GM18520 (cell line): Measurements from ENCODE around the gene KRT9.
"Not testable (repeated sequence)": the region's sequence is repeated elsewhere in the genome, so short reads cannot be mapped to it uniquely, and the experiment has no call there.

ENCODE experiments used
- ATAC-seq: cut with Tn5 transposase; IDR thresholded peaks from one replicate; pipeline ENCODE4 v1.9.1; 2021; ENCODE audit not compliant: unreplicated experiment

Gene KRT9

DNA sequence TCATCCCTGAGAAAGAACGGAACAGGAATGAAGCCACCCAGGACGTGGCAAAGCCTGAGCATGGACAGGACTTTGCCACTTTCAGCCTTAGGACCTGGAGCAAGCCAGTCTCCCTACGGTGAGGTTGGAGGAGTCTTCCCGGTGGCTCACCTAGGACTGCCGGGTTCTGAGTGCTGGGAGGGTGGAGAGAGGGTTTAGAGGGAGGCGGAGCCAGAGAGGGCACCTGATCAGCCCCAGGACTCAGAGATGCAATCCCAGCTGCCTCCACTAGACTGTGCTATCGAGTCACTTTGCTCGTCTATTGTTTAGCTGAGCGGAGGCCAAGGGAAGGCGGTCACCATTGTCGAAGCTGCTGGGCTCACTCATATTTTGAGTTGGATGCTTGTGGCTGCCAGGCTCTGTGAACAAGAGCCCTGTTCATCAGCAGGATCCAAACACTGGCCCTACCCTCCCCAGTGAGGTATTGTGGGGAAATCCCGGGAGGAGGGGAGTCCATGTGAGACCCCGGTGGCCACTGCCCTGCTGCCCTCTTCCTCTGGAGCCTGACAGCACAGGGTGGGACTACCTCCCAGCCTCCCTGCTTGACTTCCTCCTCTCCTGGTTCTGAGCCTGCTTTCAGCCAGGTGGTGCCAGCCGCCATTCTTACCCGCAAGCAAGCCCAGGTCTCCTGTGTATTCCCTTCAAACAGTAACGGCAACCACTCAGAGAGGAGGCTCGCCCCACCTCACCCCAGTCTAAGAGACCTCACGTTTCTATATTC lies 7.8 kb upstream of the KRT9 start:
- ATAC-seq, result no peak

GRCh38 chr17:41578971-41579370 lies 7.1 kb upstream of the KRT9 start:
- no peak for ATAC-seq

GRCh38 chr17:41578538-41578937 lies 6.7 kb upstream of the KRT9 start:
- no peak for ATAC-seq

- not testable (repeated sequence) for ATAC-seq
Observed at GRCh38 chr17:41576740-41577139, 4.9 kb upstream of the KRT9 start.

GRCh38 chr17:41575336-41575735 lies 3.5 kb upstream of the KRT9 start:
- ATAC-seq, result no peak

- no peak for ATAC-seq
Observed at GRCh38 chr17:41567317-41567716, 4.5 kb downstream of the KRT9 start.

DNA sequence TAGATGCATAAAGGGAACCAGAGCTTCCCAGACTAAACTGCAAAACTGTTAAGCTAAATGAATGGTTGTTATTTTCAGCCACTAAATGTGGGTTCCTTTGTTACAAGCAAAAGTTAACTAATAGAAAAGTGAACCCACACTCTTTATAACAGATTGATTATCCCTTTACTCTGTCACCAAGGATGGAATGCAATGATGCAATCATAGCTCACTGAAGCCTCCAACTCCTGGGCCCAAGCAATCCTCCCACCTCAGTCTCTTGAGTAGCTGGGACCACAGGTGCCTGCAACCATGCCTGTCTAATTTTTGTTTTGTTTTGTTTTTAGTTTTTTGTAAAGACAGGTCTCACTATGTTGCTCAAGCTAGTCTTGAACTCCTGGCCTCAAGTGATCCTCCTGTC lies 6.5 kb downstream of the KRT9 start:
- no peak for ATAC-seq

- ATAC-seq, result no peak
Observed at GRCh38 chr17:41563607-41564170, 8.2 kb downstream of the KRT9 start.

DNA sequence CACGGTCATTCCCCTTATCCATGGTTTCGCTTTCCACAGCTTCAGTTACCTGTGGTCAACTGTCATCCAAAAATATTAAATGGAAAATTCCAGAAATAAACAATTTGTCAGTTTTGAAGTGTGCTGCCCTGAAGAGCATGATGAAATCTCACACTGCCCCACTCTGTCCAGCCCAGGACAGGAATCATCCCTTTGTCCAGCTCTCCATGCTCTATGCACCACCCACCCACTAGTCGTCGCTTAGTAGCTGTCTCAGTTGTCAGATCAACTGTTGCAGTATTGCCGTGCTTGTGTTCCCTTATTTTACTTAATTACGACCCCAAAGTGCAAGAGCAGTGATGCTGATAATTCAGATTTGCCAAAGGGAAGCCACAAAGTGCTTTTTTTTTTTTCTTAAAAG lies 10.3 kb downstream of the KRT9 start:
- ATAC-seq, result no peak

DNA sequence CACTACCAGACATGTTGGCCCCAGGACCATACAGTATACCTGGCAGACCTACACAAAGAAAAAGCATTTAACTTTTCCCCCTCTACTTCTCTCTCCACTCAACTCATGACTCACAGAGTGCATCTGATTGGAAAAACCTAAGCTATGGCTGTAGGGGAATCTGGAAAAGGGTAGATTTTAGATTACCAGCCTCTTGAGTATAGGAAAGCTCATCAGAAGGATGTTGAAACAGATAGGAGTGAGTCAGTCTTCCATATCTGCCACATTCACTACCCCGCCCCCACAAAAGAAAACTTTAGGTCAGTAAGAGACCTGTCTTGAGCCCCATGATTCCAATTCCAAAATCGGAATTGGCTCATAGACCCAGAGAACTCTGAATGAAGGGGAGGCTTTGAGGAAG lies 12.3 kb downstream of the KRT9 start:
- no peak for ATAC-seq

DNA sequence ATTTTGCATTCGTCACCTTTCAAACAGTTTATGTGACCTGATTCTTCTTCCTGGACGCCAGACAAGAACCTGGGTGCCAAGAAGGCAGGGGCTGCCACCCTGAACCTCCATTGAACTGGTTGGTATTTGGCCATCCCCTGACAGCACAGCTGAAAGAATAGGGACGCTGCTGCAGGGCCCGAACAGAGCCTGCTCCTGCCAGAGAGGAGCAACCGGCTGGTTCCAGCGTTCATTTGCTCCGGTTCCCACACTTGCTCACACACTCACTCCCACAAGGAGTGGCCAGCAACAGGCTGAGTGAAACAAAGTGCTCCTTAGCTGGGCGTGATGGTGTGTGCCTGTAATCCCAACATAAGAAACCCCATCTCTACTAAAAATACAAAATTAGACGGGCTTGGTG lies 14.9 kb downstream of the KRT9 start:
- no peak for ATAC-seq

DNA sequence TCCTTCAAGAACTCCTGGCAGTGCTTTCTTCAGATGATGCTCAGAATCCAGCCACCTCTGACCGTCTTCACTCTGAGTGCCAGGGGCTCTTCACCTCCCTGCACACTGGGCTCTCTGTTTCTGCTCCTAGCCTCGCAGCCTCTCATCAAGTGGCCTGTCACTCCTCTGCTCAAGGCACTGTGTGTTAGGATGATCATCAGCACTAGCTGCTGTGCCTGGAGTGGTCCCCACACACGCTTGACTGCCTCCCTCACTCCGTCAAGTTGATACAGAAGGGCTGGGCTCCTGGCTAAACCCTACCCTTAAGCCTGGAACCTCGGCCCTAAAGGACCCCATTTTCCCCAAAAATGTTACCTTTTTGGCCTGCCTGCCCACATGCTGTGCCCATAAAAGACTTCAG lies 15.6 kb downstream of the KRT9 start:
- ATAC-seq, result no peak

DNA sequence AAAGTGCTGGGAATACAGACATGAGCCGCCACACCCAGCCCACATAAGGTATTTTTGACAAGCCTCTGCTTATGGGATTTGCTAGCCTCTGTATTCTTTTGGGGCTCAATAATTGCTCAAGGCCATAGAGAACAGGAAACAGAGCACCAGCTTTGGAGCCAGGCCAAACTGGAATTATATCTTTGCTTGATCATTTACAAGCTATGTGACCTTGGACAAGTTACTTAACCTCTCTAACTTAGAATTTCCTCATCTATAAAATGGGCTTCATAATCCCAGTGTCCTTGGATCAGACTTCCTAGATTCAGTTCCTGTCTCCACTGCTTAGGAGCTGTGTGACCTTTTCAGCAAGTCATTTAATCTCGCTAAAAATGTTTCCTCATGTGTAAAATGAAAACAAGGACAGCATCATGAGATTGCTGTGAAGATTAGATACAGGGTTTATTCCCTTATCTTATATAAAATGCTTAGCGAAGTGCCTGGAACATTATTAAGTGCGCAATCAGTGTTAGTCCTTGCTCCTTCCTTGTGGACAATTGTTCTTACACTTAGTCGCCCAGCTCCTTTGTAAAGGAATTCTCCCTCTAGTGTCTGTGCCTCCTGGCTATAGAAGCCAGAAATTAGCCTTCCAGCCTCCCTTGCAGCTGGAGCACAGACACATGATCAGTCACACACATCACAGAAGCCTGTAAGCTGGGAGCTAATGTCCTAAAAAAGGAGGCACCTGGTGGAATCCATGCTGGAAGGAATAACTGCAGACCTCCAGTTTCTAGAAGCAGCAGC lies 16.6 kb downstream of the KRT9 start:
- no peak for ATAC-seq

DNA sequence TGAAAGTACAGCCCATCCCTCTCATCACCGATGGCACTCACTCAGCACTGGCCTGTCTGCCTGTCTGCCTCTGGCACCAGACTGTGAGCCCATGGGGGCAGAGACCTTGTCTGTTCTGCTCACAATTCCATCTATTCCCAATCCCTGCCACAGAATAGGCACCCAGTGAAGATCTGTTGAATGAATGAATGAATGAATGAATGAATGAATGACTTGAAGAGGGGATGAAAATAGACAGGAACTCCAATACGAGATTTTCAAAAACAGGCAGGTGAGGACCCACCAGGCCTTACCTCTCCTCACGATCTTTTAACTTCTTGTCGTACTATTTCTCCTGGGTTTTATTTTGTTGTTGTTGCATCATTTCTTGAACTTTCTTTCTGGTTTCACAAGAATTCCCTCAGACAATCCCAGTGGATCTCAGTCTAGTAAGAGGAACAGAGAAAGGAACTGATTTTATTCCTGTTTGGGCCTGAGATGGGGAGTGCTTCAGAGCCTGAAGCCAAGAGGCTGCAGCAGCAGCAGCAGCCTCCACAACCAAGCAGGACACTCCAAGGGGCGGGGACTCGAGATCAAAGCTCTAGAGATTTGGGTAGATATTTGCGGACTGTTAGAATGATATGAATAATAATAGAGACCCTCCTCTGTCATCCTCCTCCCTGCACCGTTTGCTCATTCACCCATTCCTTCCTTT lies 17.7 kb downstream of the KRT9 start:
- ATAC-seq, result no peak

- ATAC-seq, result no peak
Observed at GRCh38 chr17:41553176-41553575, 18.7 kb downstream of the KRT9 start.

GRCh38 chr17:41552455-41552854 lies 19.4 kb downstream of the KRT9 start:
- no peak for ATAC-seq

DNA sequence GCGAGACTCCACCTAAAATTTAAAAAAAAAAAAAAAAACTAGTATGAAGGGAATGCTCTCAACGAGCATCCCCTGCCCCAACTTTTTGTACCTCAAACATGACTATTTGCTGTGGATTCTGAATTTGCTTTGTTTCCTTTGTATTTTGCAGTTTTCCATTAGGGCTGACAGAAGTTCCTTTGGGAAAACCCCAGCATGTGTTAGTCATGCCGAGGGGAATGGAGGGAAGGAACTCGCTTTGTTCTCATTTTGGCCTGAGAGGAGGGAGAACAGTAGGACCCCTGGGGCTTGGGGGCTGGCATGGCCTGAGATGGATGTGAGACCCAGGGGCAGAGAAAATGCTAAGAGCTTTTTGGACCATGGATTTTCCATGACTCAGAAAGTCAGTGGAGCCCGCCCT lies 20.5 kb downstream of the KRT9 start:
- ATAC-seq, result no peak

DNA sequence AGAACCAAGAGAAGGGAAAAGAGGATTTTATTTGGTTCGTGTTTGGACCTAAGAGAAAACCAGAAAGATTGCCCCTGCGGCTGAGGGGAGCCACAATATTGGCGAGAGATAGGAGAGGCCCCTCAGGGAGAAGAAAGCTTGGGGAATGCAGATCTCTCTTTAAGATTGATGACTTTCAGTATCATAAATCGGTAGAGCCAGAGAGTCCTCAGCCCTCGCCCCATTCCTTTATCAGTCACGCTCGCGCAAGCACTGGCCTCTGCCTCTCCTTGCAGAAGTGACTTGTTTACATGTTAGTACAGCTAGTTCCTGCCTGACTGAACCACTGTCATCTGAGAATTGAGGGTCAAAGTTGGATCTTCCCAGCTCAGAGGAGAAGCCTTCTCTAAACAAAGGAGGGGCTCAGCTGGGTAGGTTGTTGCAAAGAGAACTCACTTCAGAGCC lies 22.2 kb downstream of the KRT9 start:
- ATAC-seq, result no peak

DNA sequence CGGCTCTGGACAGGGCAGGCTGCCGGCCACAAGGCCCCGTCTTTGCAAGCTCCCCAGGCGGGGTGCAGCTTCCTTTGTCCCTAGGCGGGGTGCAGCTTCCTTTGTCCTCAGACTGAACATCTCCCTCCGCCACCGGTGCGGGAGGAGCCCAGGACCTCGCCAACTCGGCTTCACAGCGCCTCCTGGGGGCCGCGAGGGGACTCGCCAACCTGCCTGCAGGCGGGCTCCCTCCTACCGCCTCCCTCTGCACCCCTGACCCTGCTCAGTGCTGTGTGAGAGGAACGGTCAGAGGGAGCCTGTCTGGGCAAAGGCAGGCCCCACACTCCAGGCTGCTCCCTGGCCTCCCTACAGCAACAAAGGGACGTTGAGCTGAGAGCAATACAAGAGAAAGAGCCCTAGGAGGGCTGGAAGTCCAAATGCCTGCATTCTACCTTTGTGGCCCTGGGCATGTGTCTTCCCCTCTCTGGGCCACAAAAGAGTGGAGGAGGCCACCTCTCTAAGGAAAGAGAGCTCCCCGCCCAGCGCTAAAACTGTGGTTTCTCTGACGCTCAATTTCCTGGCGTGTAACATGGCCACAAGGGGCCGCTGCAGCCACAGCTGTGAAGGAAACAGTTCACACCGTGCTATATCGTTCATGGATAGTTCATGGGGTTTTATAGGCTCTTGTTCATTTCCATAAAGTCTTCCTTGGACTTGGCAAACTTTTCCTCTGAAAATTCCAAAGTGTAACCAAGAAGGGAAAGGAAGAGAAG lies 22.8 kb downstream of the KRT9 start:
- ATAC-seq, result no peak

DNA sequence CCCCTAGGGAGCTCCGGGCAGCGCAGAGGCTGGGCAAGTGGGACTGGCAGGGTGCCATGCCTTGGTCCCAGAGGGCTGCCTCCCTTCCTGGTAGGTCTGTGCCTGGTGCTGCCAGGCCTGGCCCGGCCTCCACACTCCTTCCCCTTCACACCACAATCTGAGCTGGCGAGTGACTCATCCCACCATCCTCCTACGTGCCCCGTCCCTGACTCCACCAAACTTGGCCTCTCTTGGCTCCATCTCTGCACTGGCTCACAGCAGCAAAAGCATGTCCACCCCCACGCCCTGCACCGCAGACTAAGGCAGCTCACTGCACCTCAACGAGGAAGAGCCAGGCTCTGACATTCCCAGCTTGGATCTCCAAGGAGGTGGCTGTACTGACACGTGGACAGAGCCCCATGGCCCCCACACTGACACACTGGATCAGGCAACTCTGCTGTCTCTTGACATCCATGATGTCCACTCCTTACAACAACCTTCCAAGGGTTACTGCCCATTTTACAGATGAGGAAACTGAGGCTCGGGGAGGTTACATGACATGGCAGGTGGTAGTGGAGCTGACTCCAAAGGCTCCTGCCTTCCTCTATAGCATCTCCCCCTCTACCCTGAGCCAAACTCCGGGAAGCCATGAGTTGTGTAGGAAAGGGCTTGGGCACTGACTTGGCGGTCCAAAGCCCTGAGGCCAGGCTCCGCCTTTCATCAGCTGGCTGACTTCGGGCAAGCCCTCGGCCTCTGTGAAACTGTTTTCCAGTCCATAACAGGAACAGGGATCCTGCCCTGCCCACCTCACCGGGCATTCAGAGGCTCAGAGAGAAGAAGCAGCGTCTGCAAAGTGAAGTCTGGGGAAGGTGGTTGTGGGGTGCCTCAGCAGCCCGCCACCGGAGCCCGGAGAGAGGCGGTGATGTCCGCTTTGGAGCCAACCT lies 23.7 kb downstream of the KRT9 start:
- no peak for ATAC-seq
